Endothelial cell of umbilical vein (primary cell): ENCODE data around the gene CD163. TPM values are rescaled to one million over a fixed set of nuclear protein-coding genes. Genes with fewer than 3 reads are reported as not detected.

Experiments used
- BruUV-seq: library from RNA; stranded (reverse); fragments of 400-500 nt; replicated peaks from 2 replicates; lab custom pipeline; 2021; lab: Mats Ljungman, UMichigan
- CTCF ChIA-PET: fragments of 300-600, 350-600 bp; sonication (Branson Sonifier 250); formaldehyde crosslinking; loops from one replicate; lab custom pipeline; 2021; ENCODE audit warnings: antibody characterized with exemption, inconsistent platforms; lab: Charles Lee
- POLR2A ChIA-PET: fragments of 300-600, 350-600 bp; sonication (Branson Sonifier 250); formaldehyde crosslinking; loops from one replicate; lab custom pipeline; 2021; ENCODE audit warnings: antibody characterized with exemption, inconsistent platforms; lab: Charles Lee
- DNase-seq: peaks from one replicate; pipeline ENCODE4 v3.0.0-alpha.2; 2011; ENCODE audit warnings: low read depth, low spot score
- FAIRE-seq: peaks from 2 replicates; lab custom pipeline; 2011; peaks lifted over from hg19 to GRCh38; lab: Jason Lieb, UNC
- H2AFZ ChIP-seq: 2 replicates; pipeline ENCODE4 v1.6.0; 2012; ENCODE audit warnings: low read depth, low read length, control low read depth, inconsistent platforms
- H3K27ac ChIP-seq: 2 replicates; pipeline ENCODE4 v1.5.1; 2011; ENCODE audit warnings: low read depth, mild to moderate bottlenecking, control low read depth, low read length, moderate library complexity; ENCODE audit not compliant: insufficient read depth
- H3K27me3 ChIP-seq, 2 experiments: 2 replicates each; pipeline versions ENCODE4 v1.6.0 to v1.6.1; 2011; ENCODE audit warnings: low read length in 2 of 2, mixed read lengths in 1 of 2; ENCODE audit not compliant: control insufficient read depth in 2 of 2, insufficient read depth in 2 of 2
- H3K36me3 ChIP-seq, 2 experiments: 2 replicates in 1 of 2; 3 replicates in 1 of 2; pipeline ENCODE4 v1.5.1; 2011; ENCODE audit warnings: low read length in 2 of 2, mild to moderate bottlenecking in 1 of 2, moderate library complexity in 1 of 2; ENCODE audit not compliant: control insufficient read depth in 2 of 2, insufficient read depth in 2 of 2; ENCODE audit errors: extremely low read depth in 1 of 2
- H3K4me1 ChIP-seq: 3 replicates; pipeline ENCODE4 v1.5.1; 2011; ENCODE audit warnings: mild to moderate bottlenecking, low read length; ENCODE audit not compliant: control insufficient read depth, insufficient read depth; ENCODE audit errors: extremely low read depth
- H3K4me2 ChIP-seq: 2 replicates; pipeline ENCODE4 v1.6.1; 2011; ENCODE audit warnings: low read length, control low read depth, mixed read lengths; ENCODE audit not compliant: insufficient read depth
- H3K4me3 ChIP-seq, 3 experiments: fragments of 200-600 bp in 1 of 3; sonication (generic), shearing (Covaris generic) in 1 of 3; replicated peaks in 1 of 3; 2 replicates each; pipeline ENCODE4 v1.5.1; 2011 to 2016; ENCODE audit warnings: control low read depth in 3 of 3, low read length in 3 of 3, mild to moderate bottlenecking in 2 of 3, inconsistent platforms in 1 of 3, low read depth in 1 of 3, moderate library complexity in 1 of 3; ENCODE audit not compliant: insufficient read depth in 1 of 3
- H3K79me2 ChIP-seq: 2 replicates; pipeline ENCODE4 v1.6.0; 2012; ENCODE audit warnings: low read length, inconsistent platforms; ENCODE audit not compliant: control insufficient read depth, insufficient read depth
- H3K9ac ChIP-seq: replicated peaks from 2 replicates; pipeline ENCODE3; 2011; ENCODE audit warnings: low read length, control low read depth; ENCODE audit not compliant: insufficient read depth; ENCODE audit errors: extremely low read depth
- H3K9me1 ChIP-seq: replicated peaks from 3 replicates; pipeline ENCODE4 v1.6.0; 2011; ENCODE audit warnings: mild to moderate bottlenecking, low read length; ENCODE audit not compliant: control insufficient read depth, insufficient read depth; ENCODE audit errors: extremely low read depth
- H3K9me3 ChIP-seq: replicated peaks from 2 replicates; pipeline ENCODE4 v1.5.1; 2012; ENCODE audit warnings: low read length, inconsistent platforms; ENCODE audit not compliant: control insufficient read depth, insufficient read depth
- H4K20me1 ChIP-seq: replicated peaks from 2 replicates; pipeline ENCODE3; 2011; ENCODE audit warnings: mild to moderate bottlenecking, low read length; ENCODE audit not compliant: control insufficient read depth, insufficient read depth; ENCODE audit errors: extremely low read depth
- CTCF ChIP-seq, 2 donors: IDR thresholded peaks; 1 replicate in 1 of 2; 2 replicates in 1 of 2; pipeline ENCODE4 v1.5.1; 2011; ENCODE audit warnings: low read length in 2 of 2, mild to moderate bottlenecking in 2 of 2, moderate library complexity in 2 of 2, control low read depth in 1 of 2, inconsistent platforms in 1 of 2, low read depth in 1 of 2; ENCODE audit not compliant: insufficient read depth in 1 of 2; ENCODE audit errors: extremely low read depth in 1 of 2
- EZH2 ChIP-seq: IDR thresholded peaks from 2 replicates; pipeline ENCODE4 v1.6.1; 2012; ENCODE audit warnings: borderline replicate concordance, low read depth, mild to moderate bottlenecking, moderate library complexity, low read length, inconsistent platforms; ENCODE audit not compliant: severe bottlenecking
- FOS ChIP-seq: IDR thresholded peaks from 2 replicates; pipeline ENCODE4 v1.6.1; 2011; ENCODE audit warnings: mild to moderate bottlenecking, low read length, moderate library complexity, borderline replicate concordance; ENCODE audit not compliant: insufficient read depth
- GATA2 ChIP-seq: IDR thresholded peaks from 2 replicates; pipeline ENCODE4 v1.7.0; 2011; ENCODE audit warnings: low read depth, mild to moderate bottlenecking, moderate library complexity, mixed read lengths, low read length; ENCODE audit not compliant: insufficient read length, insufficient read depth
- JUN ChIP-seq: IDR thresholded peaks from 2 replicates; pipeline ENCODE4 v1.6.1; 2011; ENCODE audit warnings: borderline replicate concordance, low read depth; ENCODE audit not compliant: insufficient read length, insufficient read depth
- MAX ChIP-seq: IDR thresholded peaks from 2 replicates; pipeline ENCODE4 v1.6.1; 2011; ENCODE audit not compliant: insufficient read depth, insufficient read length
- MYC ChIP-seq: IDR thresholded peaks from one replicate; pipeline ENCODE4 v1.6.1; 2011; ENCODE audit warnings: mild to moderate bottlenecking, low read depth, low read length
- POLR2A ChIP-seq: IDR thresholded peaks from 2 replicates; pipeline ENCODE4 v1.6.1; 2012; ENCODE audit warnings: low read depth, mild to moderate bottlenecking, control low read depth, low read length
- POLR2AphosphoS5 ChIP-seq: IDR thresholded peaks from 2 replicates; pipeline ENCODE4 v1.6.1; 2012; ENCODE audit warnings: low read depth, mild to moderate bottlenecking, control low read depth, low read length, moderate library complexity; ENCODE audit not compliant: insufficient read depth
- dilution Hi-C: fragments of 300-500 bp; cut with MboI; formaldehyde crosslinking; loops from one replicate; pipeline ENCODE4 v1.15.0; 2019; ENCODE audit warnings: low sequenced_read_pairs; ENCODE audit not compliant: extremely low pct_ligation_motif_present
- intact Hi-C: fragments of 100-400 bp; cut with micrococcal nuclease; formaldehyde crosslinking; loops from one replicate; pipeline ENCODE4 v1.10.0; 2022
- polyA plus RNA-seq, 4 experiments: library from polyadenylated mRNA; depleted of rRNA in 3 of 4; stranded (reverse) in 3 of 4; unstranded in 1 of 4; fragments of >200 nt; gene quantifications; 2 replicates each; pipeline versions ENCODE4 v1.2.1 to v1.2.3, GENCODE V29; 2011 to 2012; ENCODE audit warnings: missing spikeins in 1 of 4
- total RNA-seq: library from RNA; stranded (reverse); gene quantifications from 2 replicates; pipeline ENCODE4 v1.2.3, GENCODE V29; 2021

The CD163 gene
- total and polyA plus RNA-seq, 2 donors (not counting 3 experiments of a cell fraction or from before 2014, with no cell fraction given), result not detected

GRCh38 chr12:7542046-7542445 lies 38.5 kb upstream of the CD163 start:
- no peak for FAIRE-seq
- Histone ChIP-seq H3K9me1 (no peaks in the 10 kb centered on the region), H3K4me3 (no peak overlapping the region), H3K36me3 (no peaks in the 10 kb centered on the region), H2AFZ (no peak overlapping the region), H3K4me1 (no peaks in the 10 kb centered on the region), H3K27me3 (peaks cover 0 to 1% of the 10 kb centered on the region in 2 experiments), H3K9ac (no peak overlapping the region), H3K27ac (no peak overlapping the region), H4K20me1 (no peaks in the 10 kb centered on the region), H3K79me2 (no peaks in the 10 kb centered on the region), H3K9me3 (no peaks in the 10 kb centered on the region), H3K4me2 (no peak overlapping the region)
- TF ChIP-seq MAX, result no peak
- TF ChIP-seq EZH2, result no peak
- TF ChIP-seq MYC, result no peak
- no peak for TF ChIP-seq FOS
- TF ChIP-seq JUN, result no peak
- no peak for TF ChIP-seq CTCF (IDR thresholded peaks at IDR 0.05; ENCODE audit: extremely low read depth in 1 of 2, insufficient read depth in 1 of 2, low read depth in 1 of 2, low read length in 2 of 2)
- TF ChIP-seq POLR2AphosphoS5, result no peak
- TF ChIP-seq POLR2A, result no peak
- TF ChIP-seq GATA2, result no peak
- POLR2A ChIA-PET, result no interaction called here
- DNase-seq, result no peak
- CTCF ChIA-PET, result no interaction called here
- intact Hi-C loops (no loop called here), dilution Hi-C loops (no loop called here)
- no TSS peak for BruUV-seq
